ENCODE measurements around the gene ABI1. TPM values are rescaled to one million over a fixed set of nuclear protein-coding genes. Genes with fewer than 3 reads are reported as not detected.

ABI1 gene
- total RNA-seq, 1 experiment from 2014 or later: 95.8 TPM

DNA sequence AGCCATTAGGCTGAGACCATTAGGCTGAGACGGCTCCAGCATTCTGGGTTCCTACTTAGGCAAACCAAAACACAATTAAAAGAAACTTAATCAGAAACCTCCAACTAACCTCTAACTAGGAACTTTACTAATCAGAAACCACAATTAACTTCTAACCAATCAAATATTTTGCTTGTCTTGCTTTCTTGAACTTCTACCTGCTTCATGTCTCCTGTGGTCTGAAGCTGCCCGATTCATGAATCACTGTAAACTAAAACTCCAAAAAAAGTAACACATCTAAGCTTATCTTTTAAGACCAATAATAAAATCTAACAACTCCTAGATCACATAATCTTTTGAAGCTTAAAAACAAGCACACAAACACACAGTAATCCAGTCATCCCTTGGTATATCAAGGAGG lies 87.1 kb downstream of the ABI1 start:
- peaks cover 10% of the 10 kb centered on the region for H3K36me3 Mint-ChIP-seq (ENCODE audit: insufficient read depth, unreplicated experiment)
- TF ChIP-seq, protein P1, sequence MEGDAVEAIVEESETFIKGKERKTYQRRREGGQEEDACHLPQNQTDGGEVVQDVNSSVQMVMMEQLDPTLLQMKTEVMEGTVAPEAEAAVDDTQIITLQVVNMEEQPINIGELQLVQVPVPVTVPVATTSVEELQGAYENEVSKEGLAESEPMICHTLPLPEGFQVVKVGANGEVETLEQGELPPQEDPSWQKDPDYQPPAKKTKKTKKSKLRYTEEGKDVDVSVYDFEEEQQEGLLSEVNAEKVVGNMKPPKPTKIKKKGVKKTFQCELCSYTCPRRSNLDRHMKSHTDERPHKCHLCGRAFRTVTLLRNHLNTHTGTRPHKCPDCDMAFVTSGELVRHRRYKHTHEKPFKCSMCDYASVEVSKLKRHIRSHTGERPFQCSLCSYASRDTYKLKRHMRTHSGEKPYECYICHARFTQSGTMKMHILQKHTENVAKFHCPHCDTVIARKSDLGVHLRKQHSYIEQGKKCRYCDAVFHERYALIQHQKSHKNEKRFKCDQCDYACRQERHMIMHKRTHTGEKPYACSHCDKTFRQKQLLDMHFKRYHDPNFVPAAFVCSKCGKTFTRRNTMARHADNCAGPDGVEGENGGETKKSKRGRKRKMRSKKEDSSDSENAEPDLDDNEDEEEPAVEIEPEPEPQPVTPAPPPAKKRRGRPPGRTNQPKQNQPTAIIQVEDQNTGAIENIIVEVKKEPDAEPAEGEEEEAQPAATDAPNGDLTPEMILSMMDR (IDR thresholded peaks at IDR 0.05; ENCODE audit: insufficient read depth in 1 of 2, low read depth in 1 of 2, low read length in 1 of 2, severe bottlenecking in 1 of 2, unreplicated experiment in 1 of 2): no peak
- Histone ChIP-seq H3K36me3 (ENCODE audit: control insufficient read depth, insufficient read depth, low read length) (no peaks in the 10 kb centered on the region), H3K27me3 (replicated peaks; ENCODE audit: control insufficient read depth, insufficient read depth, low read length) (no peaks in the 10 kb centered on the region), H3K4me1 (peaks cover 23% of the 10 kb centered on the region), H3K9me3 (no peaks in the 10 kb centered on the region), H3K4me3 (ENCODE audit: low read depth, low read length) (no peak overlapping the region)
- intact Hi-C loops (cut with micrococcal nuclease; ENCODE audit: unreplicated experiment): no loop called here
- H3K9me3 Mint-ChIP-seq (ENCODE audit: unreplicated experiment): no peaks in the 10 kb centered on the region
- no peak overlapping the region for H3K4me3 Mint-ChIP-seq (ENCODE audit: unreplicated experiment)
- H3K27ac Mint-ChIP-seq (ENCODE audit: unreplicated experiment): no peak overlapping the region
- H3K27me3 Mint-ChIP-seq (ENCODE audit: insufficient read depth, unreplicated experiment): no peaks in the 10 kb centered on the region
- CTCF ChIA-PET: interaction anchor here (1.0 kb wide), 1 partner anchor 47 kb away, joined by 3 read pairs; no protein-coding TSS in a partner anchor
- DNase-seq: no peak
- POLR2A ChIA-PET: no interaction called here
- peaks cover 38% of the 10 kb centered on the region for H3K4me1 Mint-ChIP-seq (ENCODE audit: low read depth, unreplicated experiment)
- BruUV-seq (replicated peaks): no TSS peak

DNA sequence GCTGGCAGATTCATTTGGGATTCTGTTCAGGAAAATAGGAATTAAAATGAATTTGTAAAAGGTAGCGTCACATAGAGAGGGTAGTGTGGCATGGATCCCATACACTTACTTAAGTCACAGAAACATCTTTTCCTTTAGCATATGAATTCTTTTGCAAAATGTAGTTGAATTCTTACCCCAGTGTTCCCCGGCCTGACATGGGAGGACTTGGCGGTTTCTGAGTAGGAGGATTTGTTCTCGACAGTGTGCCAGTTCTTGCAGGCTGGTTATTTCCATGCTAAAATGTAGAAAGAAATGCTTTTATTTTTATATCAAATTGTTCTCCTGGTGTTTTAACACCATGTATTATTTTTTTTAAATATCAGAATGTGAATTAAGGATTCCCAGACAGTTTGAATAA lies 90.7 kb downstream of the ABI1 start:
- Mint-ChIP-seq H3K36me3 (ENCODE audit: insufficient read depth, unreplicated experiment) (peaks cover 15% of the 10 kb centered on the region), H3K9me3 (ENCODE audit: unreplicated experiment) (no peaks in the 10 kb centered on the region), H3K27me3 (ENCODE audit: insufficient read depth, unreplicated experiment) (no peaks in the 10 kb centered on the region), H3K27ac (ENCODE audit: unreplicated experiment) (no peak overlapping the region), H3K4me3 (ENCODE audit: unreplicated experiment) (no peak overlapping the region), H3K4me1 (ENCODE audit: low read depth, unreplicated experiment) (peaks cover 9% of the 10 kb centered on the region)
- intact Hi-C loops (cut with micrococcal nuclease; ENCODE audit: unreplicated experiment): no loop called here
- Histone ChIP-seq H3K4me1 (peaks cover 4% of the 10 kb centered on the region), H3K4me3 (ENCODE audit: low read depth, low read length) (no peak overlapping the region), H3K27me3 (replicated peaks; ENCODE audit: control insufficient read depth, insufficient read depth, low read length) (no peaks in the 10 kb centered on the region), H3K9me3 (no peaks in the 10 kb centered on the region), H3K36me3 (ENCODE audit: control insufficient read depth, insufficient read depth, low read length) (no peaks in the 10 kb centered on the region)
- DNase-seq: no peak
- BruUV-seq (replicated peaks): no TSS peak
- ChIA-PET CTCF (interaction anchor here (0.5 kb wide), 1 partner anchor 112 kb away, joined by 4 read pairs; no protein-coding TSS in a partner anchor), POLR2A (no interaction called here)
- TF ChIP-seq, protein P1 (IDR thresholded peaks at IDR 0.05; ENCODE audit: insufficient read depth in 1 of 2, low read depth in 1 of 2, low read length in 1 of 2, severe bottlenecking in 1 of 2, unreplicated experiment in 1 of 2): no peak

DNA sequence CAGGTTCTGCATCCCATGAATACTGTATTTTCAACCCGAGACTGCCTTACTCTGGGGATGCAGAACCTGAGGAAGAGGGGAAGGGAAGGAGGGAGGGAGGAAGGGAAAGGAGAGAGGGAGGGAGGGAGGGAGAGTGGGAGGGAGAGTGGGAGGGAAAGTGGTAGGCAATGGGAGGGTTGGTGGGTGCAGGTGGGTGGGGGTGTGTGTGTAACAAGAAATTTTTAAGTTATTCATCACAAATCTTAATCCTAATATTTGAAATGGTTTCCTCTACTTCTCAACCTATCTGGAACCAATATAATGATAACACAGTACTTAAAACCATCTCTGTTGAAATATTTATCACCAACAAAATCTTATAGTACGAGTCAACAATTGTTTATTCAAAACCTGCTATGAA lies 95.2 kb downstream of the ABI1 start:
- Histone ChIP-seq H3K27me3 (replicated peaks; ENCODE audit: control insufficient read depth, insufficient read depth, low read length) (no peaks in the 10 kb centered on the region), H3K4me1 (no peaks in the 10 kb centered on the region), H3K36me3 (ENCODE audit: control insufficient read depth, insufficient read depth, low read length) (no peaks in the 10 kb centered on the region; the same call in 1 of the 2 replicates), H3K4me3 (ENCODE audit: low read depth, low read length) (no peak overlapping the region), H3K9me3 (no peaks in the 10 kb centered on the region)
- intact Hi-C loops (cut with micrococcal nuclease; ENCODE audit: unreplicated experiment): no loop called here
- BruUV-seq (replicated peaks): no TSS peak
- ChIA-PET POLR2A (no interaction called here), CTCF (no interaction called here)
- no peaks in the 10 kb centered on the region for H3K27me3 Mint-ChIP-seq (ENCODE audit: insufficient read depth, unreplicated experiment)
- TF ChIP-seq, protein P1 (IDR thresholded peaks at IDR 0.05; ENCODE audit: insufficient read depth in 1 of 2, low read depth in 1 of 2, low read length in 1 of 2, severe bottlenecking in 1 of 2, unreplicated experiment in 1 of 2): no peak
- peaks cover 33% of the 10 kb centered on the region for H3K36me3 Mint-ChIP-seq (ENCODE audit: insufficient read depth, unreplicated experiment)
- no peak overlapping the region for H3K27ac Mint-ChIP-seq (ENCODE audit: unreplicated experiment)
- no peaks in the 10 kb centered on the region for H3K4me1 Mint-ChIP-seq (ENCODE audit: low read depth, unreplicated experiment)
- DNase-seq: no peak
- no peak overlapping the region for H3K4me3 Mint-ChIP-seq (ENCODE audit: unreplicated experiment)
- no peaks in the 10 kb centered on the region for H3K9me3 Mint-ChIP-seq (ENCODE audit: unreplicated experiment)

Data from Caco-2 (cell line).